SK-N-SH treated with all-trans-retinoic acid at 6 μM for 48 hours (cell line): ENCODE data around the gene FGF18.

Experiments
- ATAC-seq: fragments of 200-7000 bp; cut with Tn5 transposase; 3 replicates; pipeline ENCODE4 v1.9.1; 2020; ENCODE audit warnings: mild to moderate bottlenecking, moderate library complexity
- ARNTL ChIP-seq: fragments of 450-650 bp; formaldehyde crosslinking; IDR thresholded peaks from 2 replicates; pipeline ENCODE4 v1.5.0; 2020; ENCODE audit warnings: low read depth, mild to moderate bottlenecking, moderate library complexity, borderline replicate concordance
- BACH2 ChIP-seq: fragments of 250-450 bp; sonication (Bioruptor Pico); IDR thresholded peaks from 2 replicates; pipeline ENCODE4 v1.9.0; 2021; ENCODE audit warnings: mild to moderate bottlenecking, borderline replicate concordance
- CREB5 ChIP-seq: fragments of 250-450 bp; sonication (Bioruptor Pico); IDR thresholded peaks from 2 replicates; pipeline ENCODE4 v1.5.1; 2020; ENCODE audit warnings: low read depth, mild to moderate bottlenecking, moderate library complexity
- CSRNP3 ChIP-seq: fragments of 250-450 bp; sonication (Bioruptor Pico); IDR thresholded peaks from 2 replicates; pipeline ENCODE4 v1.5.1; 2021; ENCODE audit warnings: mild to moderate bottlenecking, moderate library complexity
- GLIS3 ChIP-seq: fragments of 250-450 bp; sonication (Bioruptor Pico); IDR thresholded peaks from 2 replicates; pipeline ENCODE4 v1.5.0; 2020; ENCODE audit warnings: mild to moderate bottlenecking, moderate library complexity
- OSR1 ChIP-seq: fragments of 250-450 bp; sonication (Bioruptor Pico); IDR thresholded peaks from 2 replicates; pipeline ENCODE4 v1.8.0; 2022; ENCODE audit warnings: moderate library complexity, mild to moderate bottlenecking, inconsistent platforms
- PATZ1 ChIP-seq: fragments of 250-450 bp; sonication (Bioruptor Pico); IDR thresholded peaks from 2 replicates; pipeline ENCODE4 v1.8.0; 2020; ENCODE audit warnings: mild to moderate bottlenecking, moderate library complexity, borderline replicate concordance
- POU6F1 ChIP-seq: fragments of 250-450 bp; sonication (Bioruptor Pico); IDR thresholded peaks from 2 replicates; pipeline ENCODE4 v1.8.0; 2021; ENCODE audit warnings: low read depth, mild to moderate bottlenecking, moderate library complexity, borderline replicate concordance
- PPARA ChIP-seq: fragments of 250-450 bp; sonication (Bioruptor Pico); IDR thresholded peaks from 2 replicates; pipeline ENCODE4 v1.5.0; 2020; ENCODE audit warnings: mild to moderate bottlenecking, borderline replicate concordance
- RARB ChIP-seq: fragments of 250-450 bp; sonication (Bioruptor Pico); IDR thresholded peaks from 2 replicates; pipeline ENCODE4 v1.8.0; 2021; ENCODE audit warnings: mild to moderate bottlenecking, moderate library complexity
- SNAI2 ChIP-seq: fragments of 250-450 bp; sonication (Bioruptor Pico); IDR thresholded peaks from 2 replicates; pipeline ENCODE4 v1.5.0; 2020; ENCODE audit warnings: mild to moderate bottlenecking, moderate library complexity
- TCF4 ChIP-seq: fragments of 250-450 bp; sonication (Bioruptor Pico); IDR thresholded peaks from 2 replicates; pipeline ENCODE4 v1.8.0; 2021; ENCODE audit warnings: mild to moderate bottlenecking, moderate library complexity, borderline replicate concordance
- TOX ChIP-seq: fragments of 250-450 bp; sonication (Bioruptor Pico); IDR thresholded peaks from 2 replicates; pipeline ENCODE4 v1.8.0; 2021; ENCODE audit warnings: mild to moderate bottlenecking, moderate library complexity, borderline replicate concordance
- TSHZ2 ChIP-seq: fragments of 250-450 bp; sonication (Bioruptor Pico); IDR thresholded peaks from 2 replicates; pipeline ENCODE4 v1.5.0; 2020; ENCODE audit warnings: mild to moderate bottlenecking, moderate library complexity
- ZC3H10 ChIP-seq: fragments of 250-450 bp; sonication (Bioruptor Pico); IDR thresholded peaks from 2 replicates; pipeline ENCODE4 v1.5.1; 2021; ENCODE audit warnings: mild to moderate bottlenecking, moderate library complexity
- ZFP30 ChIP-seq: fragments of 450-650 bp; formaldehyde crosslinking; IDR thresholded peaks from 2 replicates; pipeline ENCODE4 v1.5.0; 2022; ENCODE audit warnings: mild to moderate bottlenecking, moderate library complexity
- ZNF565 ChIP-seq: fragments of 450-650 bp; formaldehyde crosslinking; conservative IDR thresholded peaks from 2 replicates; pipeline ENCODE4 v1.5.0; 2020; ENCODE audit warnings: low read depth, mild to moderate bottlenecking, moderate library complexity
- ZNF70 ChIP-seq: fragments of 450-650 bp; formaldehyde crosslinking; IDR thresholded peaks from 2 replicates; pipeline ENCODE4 v1.5.0; 2020; ENCODE audit warnings: mild to moderate bottlenecking, moderate library complexity
- ZNF8 ChIP-seq: fragments of 450-650 bp; formaldehyde crosslinking; IDR thresholded peaks from 2 replicates; pipeline ENCODE4 v1.5.0; 2020; ENCODE audit warnings: mild to moderate bottlenecking, moderate library complexity

FGF18 gene

GRCh38 chr5:171474230-171474813, 54.9 kb downstream of the FGF18 start:
- no peak for ATAC-seq
- TF ChIP-seq ZNF565 (CRISPR knock-in tag) (no peak), OSR1 (CRISPR knock-in tag) (no peak), TOX (CRISPR knock-in tag) (no peak), BACH2 (no peak), GLIS3 (CRISPR knock-in tag) (no peak), ZFP30 (CRISPR knock-in tag) (no peak), SNAI2 (CRISPR knock-in tag) (no peak), ZC3H10 (CRISPR knock-in tag) (no peak), CREB5 (CRISPR knock-in tag) (no peak), ARNTL (CRISPR knock-in tag) (no peak), TSHZ2 (no peak), POU6F1 (CRISPR knock-in tag) (no peak), PATZ1 (CRISPR knock-in tag) (no peak), ZNF8 (CRISPR knock-in tag) (no peak), CSRNP3 (no peak), TCF4 (no peak)
- TF ChIP-seq, all 23 proteins: peak for 0

GRCh38 chr5:171475596-171475995, 56.1 kb downstream of the FGF18 start:
- ATAC-seq = no peak
- TF ChIP-seq CSRNP3 = no peak
- TF ChIP-seq GLIS3 (CRISPR knock-in tag) = no peak
- TF ChIP-seq RARB = no peak
- no peak for TF ChIP-seq ZC3H10 (CRISPR knock-in tag)
- TF ChIP-seq PPARA (CRISPR knock-in tag) = no peak
- no peak for TF ChIP-seq OSR1 (CRISPR knock-in tag)
- no peak for TF ChIP-seq ZNF70 (CRISPR knock-in tag)
- TF ChIP-seq SNAI2 (CRISPR knock-in tag) = no peak
- no peak for TF ChIP-seq ARNTL (CRISPR knock-in tag)
- no peak for TF ChIP-seq TSHZ2
- TF ChIP-seq BACH2 = no peak
- TF ChIP-seq ZFP30 (CRISPR knock-in tag) = no peak
- no peak for TF ChIP-seq ZNF565 (CRISPR knock-in tag)
- no peak for TF ChIP-seq TCF4
- no peak for TF ChIP-seq ZNF8 (CRISPR knock-in tag)
- TF ChIP-seq, all 23 proteins: peak for 0
